ENCODE results near the gene SMYD3.

The SMYD3 gene

GRCh38 chr1:246533371-246533905 is 26.4 kb upstream of the SMYD3 start:
- Histone ChIP-seq H3K27ac (ENCODE audit: low read depth in 2 of 2, low read length in 2 of 2) (no peak overlapping the region), H3K4me3 (ENCODE audit: low read length in 2 of 2) (no peak overlapping the region), H3K36me3 (ENCODE audit: control insufficient read depth in 2 of 2, insufficient read depth in 2 of 2, low read length in 2 of 2) (no peaks in the 10 kb centered on the region), H3K9ac (ENCODE audit: low read depth in 1 of 2, low read length in 2 of 2) (no peak overlapping the region), H3K9me3 (ENCODE audit: control insufficient read depth in 2 of 2, low read length in 2 of 2) (peaks cover 0 to 6% of the 10 kb centered on the region in 2 donors), H3K4me1 (ENCODE audit: control insufficient read depth in 2 of 2, insufficient read depth in 2 of 2, low read length in 2 of 2) (peaks cover 0 to 3% of the 10 kb centered on the region in 2 donors), H3K27me3 (ENCODE audit: control insufficient read depth in 2 of 2, insufficient read depth in 2 of 2, low read length in 2 of 2) (no peaks in the 10 kb centered on the region)

GRCh38 chr1:246532519-246532918 is 25.4 kb upstream of the SMYD3 start:
- H3K4me3 ChIP-seq (ENCODE audit: low read length in 2 of 2): no peak overlapping the region
- no peak overlapping the region for H3K9ac ChIP-seq (ENCODE audit: low read depth in 1 of 2, low read length in 2 of 2)
- peaks cover 0 to 6% of the 10 kb centered on the region in 2 donors for H3K9me3 ChIP-seq (ENCODE audit: control insufficient read depth in 2 of 2, low read length in 2 of 2)
- no peak overlapping the region for H3K27ac ChIP-seq (ENCODE audit: low read depth in 2 of 2, low read length in 2 of 2)
- no peaks in the 10 kb centered on the region for H3K4me1 ChIP-seq (ENCODE audit: control insufficient read depth in 2 of 2, insufficient read depth in 2 of 2, low read length in 2 of 2)
- no peaks in the 10 kb centered on the region for H3K36me3 ChIP-seq (ENCODE audit: control insufficient read depth in 2 of 2, insufficient read depth in 2 of 2, low read length in 2 of 2)
- H3K27me3 ChIP-seq (ENCODE audit: control insufficient read depth in 2 of 2, insufficient read depth in 2 of 2, low read length in 2 of 2): no peaks in the 10 kb centered on the region

GRCh38 chr1:246530482-246530881 is 23.4 kb upstream of the SMYD3 start:
- H3K36me3 ChIP-seq (ENCODE audit: control insufficient read depth in 2 of 2, insufficient read depth in 2 of 2, low read length in 2 of 2): no peaks in the 10 kb centered on the region
- no peak overlapping the region for H3K27ac ChIP-seq (ENCODE audit: low read depth in 2 of 2, low read length in 2 of 2)
- no peaks in the 10 kb centered on the region for H3K27me3 ChIP-seq (ENCODE audit: control insufficient read depth in 2 of 2, insufficient read depth in 2 of 2, low read length in 2 of 2)
- H3K9me3 ChIP-seq (ENCODE audit: control insufficient read depth in 2 of 2, low read length in 2 of 2): peaks cover 0 to 6% of the 10 kb centered on the region in 2 donors
- no peak overlapping the region for H3K9ac ChIP-seq (ENCODE audit: low read depth in 1 of 2, low read length in 2 of 2)
- H3K4me3 ChIP-seq (ENCODE audit: low read length in 2 of 2): no peak overlapping the region
- no peaks in the 10 kb centered on the region for H3K4me1 ChIP-seq (ENCODE audit: control insufficient read depth in 2 of 2, insufficient read depth in 2 of 2, low read length in 2 of 2)

- no peak overlapping the region for H3K4me3 ChIP-seq (ENCODE audit: low read length in 2 of 2)
- H3K4me1 ChIP-seq (ENCODE audit: control insufficient read depth in 2 of 2, insufficient read depth in 2 of 2, low read length in 2 of 2): no peaks in the 10 kb centered on the region
- no peaks in the 10 kb centered on the region for H3K27me3 ChIP-seq (ENCODE audit: control insufficient read depth in 2 of 2, insufficient read depth in 2 of 2, low read length in 2 of 2)
- H3K36me3 ChIP-seq (ENCODE audit: control insufficient read depth in 2 of 2, insufficient read depth in 2 of 2, low read length in 2 of 2): no peaks in the 10 kb centered on the region
- peaks cover 0 to 6% of the 10 kb centered on the region in 2 donors for H3K9me3 ChIP-seq (ENCODE audit: control insufficient read depth in 2 of 2, low read length in 2 of 2)
- H3K27ac ChIP-seq (ENCODE audit: low read depth in 2 of 2, low read length in 2 of 2): no peak overlapping the region
- H3K9ac ChIP-seq (ENCODE audit: low read depth in 1 of 2, low read length in 2 of 2): no peak overlapping the region
These were observed 22.1 kb upstream of the SMYD3 start for GRCh38 chr1:246528933-246529731.

GRCh38 chr1:246527402-246528088 is 20.5 kb upstream of the SMYD3 start:
- Histone ChIP-seq H3K27ac (ENCODE audit: low read depth in 2 of 2, low read length in 2 of 2) (no peak overlapping the region), H3K9me3 (ENCODE audit: control insufficient read depth in 2 of 2, low read length in 2 of 2) (peaks cover 0 to 6% of the 10 kb centered on the region in 2 donors), H3K27me3 (ENCODE audit: control insufficient read depth in 2 of 2, insufficient read depth in 2 of 2, low read length in 2 of 2) (no peaks in the 10 kb centered on the region), H3K36me3 (ENCODE audit: control insufficient read depth in 2 of 2, insufficient read depth in 2 of 2, low read length in 2 of 2) (no peaks in the 10 kb centered on the region), H3K4me3 (ENCODE audit: low read length in 2 of 2) (no peak overlapping the region), H3K4me1 (ENCODE audit: control insufficient read depth in 2 of 2, insufficient read depth in 2 of 2, low read length in 2 of 2) (no peaks in the 10 kb centered on the region), H3K9ac (ENCODE audit: low read depth in 1 of 2, low read length in 2 of 2) (no peak overlapping the region)

GRCh38 chr1:246526915-246527314 is 19.8 kb upstream of the SMYD3 start:
- H3K27ac ChIP-seq (ENCODE audit: low read depth in 2 of 2, low read length in 2 of 2): no peak overlapping the region
- no peaks in the 10 kb centered on the region for H3K36me3 ChIP-seq (ENCODE audit: control insufficient read depth in 2 of 2, insufficient read depth in 2 of 2, low read length in 2 of 2)
- no peak overlapping the region for H3K9ac ChIP-seq (ENCODE audit: low read depth in 1 of 2, low read length in 2 of 2)
- H3K9me3 ChIP-seq (ENCODE audit: control insufficient read depth in 2 of 2, low read length in 2 of 2): peaks cover 0 to 6% of the 10 kb centered on the region in 2 donors
- H3K4me3 ChIP-seq (ENCODE audit: low read length in 2 of 2): no peak overlapping the region
- H3K27me3 ChIP-seq (ENCODE audit: control insufficient read depth in 2 of 2, insufficient read depth in 2 of 2, low read length in 2 of 2): no peaks in the 10 kb centered on the region
- H3K4me1 ChIP-seq (ENCODE audit: control insufficient read depth in 2 of 2, insufficient read depth in 2 of 2, low read length in 2 of 2): no peaks in the 10 kb centered on the region

GRCh38 chr1:246526380-246526779 is 19.3 kb upstream of the SMYD3 start:
- Histone ChIP-seq H3K9ac (ENCODE audit: low read depth in 1 of 2, low read length in 2 of 2) (no peak overlapping the region), H3K27ac (ENCODE audit: low read depth in 2 of 2, low read length in 2 of 2) (no peak overlapping the region), H3K4me1 (ENCODE audit: control insufficient read depth in 2 of 2, insufficient read depth in 2 of 2, low read length in 2 of 2) (no peaks in the 10 kb centered on the region), H3K9me3 (ENCODE audit: control insufficient read depth in 2 of 2, low read length in 2 of 2) (peaks cover 0 to 6% of the 10 kb centered on the region in 2 donors), H3K36me3 (ENCODE audit: control insufficient read depth in 2 of 2, insufficient read depth in 2 of 2, low read length in 2 of 2) (no peaks in the 10 kb centered on the region), H3K27me3 (ENCODE audit: control insufficient read depth in 2 of 2, insufficient read depth in 2 of 2, low read length in 2 of 2) (no peaks in the 10 kb centered on the region), H3K4me3 (ENCODE audit: low read length in 2 of 2) (no peak overlapping the region)

- Histone ChIP-seq H3K4me1 (ENCODE audit: control insufficient read depth in 2 of 2, insufficient read depth in 2 of 2, low read length in 2 of 2) (no peaks in the 10 kb centered on the region), H3K9me3 (ENCODE audit: control insufficient read depth in 2 of 2, low read length in 2 of 2) (peaks cover 5 to 6% of the 10 kb centered on the region in 2 donors), H3K4me3 (ENCODE audit: low read length in 2 of 2) (no peak overlapping the region), H3K27me3 (ENCODE audit: control insufficient read depth in 2 of 2, insufficient read depth in 2 of 2, low read length in 2 of 2) (no peaks in the 10 kb centered on the region), H3K9ac (ENCODE audit: low read depth in 1 of 2, low read length in 2 of 2) (no peak overlapping the region), H3K27ac (ENCODE audit: low read depth in 2 of 2, low read length in 2 of 2) (no peak overlapping the region), H3K36me3 (ENCODE audit: control insufficient read depth in 2 of 2, insufficient read depth in 2 of 2, low read length in 2 of 2) (no peaks in the 10 kb centered on the region)
These were observed 12.4 kb upstream of the SMYD3 start for GRCh38 chr1:246519514-246519913.

- Histone ChIP-seq H3K27me3 (ENCODE audit: control insufficient read depth in 2 of 2, insufficient read depth in 2 of 2, low read length in 2 of 2) (no peaks in the 10 kb centered on the region), H3K9me3 (ENCODE audit: control insufficient read depth in 2 of 2, low read length in 2 of 2) (peaks cover 5 to 6% of the 10 kb centered on the region in 2 donors), H3K9ac (ENCODE audit: low read depth in 1 of 2, low read length in 2 of 2) (no peak overlapping the region), H3K4me1 (ENCODE audit: control insufficient read depth in 2 of 2, insufficient read depth in 2 of 2, low read length in 2 of 2) (no peaks in the 10 kb centered on the region), H3K36me3 (ENCODE audit: control insufficient read depth in 2 of 2, insufficient read depth in 2 of 2, low read length in 2 of 2) (no peaks in the 10 kb centered on the region), H3K27ac (ENCODE audit: low read depth in 2 of 2, low read length in 2 of 2) (no peak overlapping the region), H3K4me3 (ENCODE audit: low read length in 2 of 2) (no peak overlapping the region)
These were observed 11.6 kb upstream of the SMYD3 start for GRCh38 chr1:246518456-246519205.

GRCh38 chr1:246517391-246517790 is 10.3 kb upstream of the SMYD3 start:
- H3K27me3 ChIP-seq (ENCODE audit: control insufficient read depth in 2 of 2, insufficient read depth in 2 of 2, low read length in 2 of 2): no peaks in the 10 kb centered on the region
- no peak overlapping the region for H3K4me3 ChIP-seq (ENCODE audit: low read length in 2 of 2)
- no peaks in the 10 kb centered on the region for H3K4me1 ChIP-seq (ENCODE audit: control insufficient read depth in 2 of 2, insufficient read depth in 2 of 2, low read length in 2 of 2)
- no peaks in the 10 kb centered on the region for H3K36me3 ChIP-seq (ENCODE audit: control insufficient read depth in 2 of 2, insufficient read depth in 2 of 2, low read length in 2 of 2)
- H3K9ac ChIP-seq (ENCODE audit: low read depth in 1 of 2, low read length in 2 of 2): no peak overlapping the region
- peaks cover 5 to 6% of the 10 kb centered on the region in 2 donors for H3K9me3 ChIP-seq (ENCODE audit: control insufficient read depth in 2 of 2, low read length in 2 of 2)
- no peak overlapping the region for H3K27ac ChIP-seq (ENCODE audit: low read depth in 2 of 2, low read length in 2 of 2)

Data from mucosa of rectum (tissue), 2 donors.